Hepatocyte (in vitro differentiated cells): ENCODE results near the gene PCCA.

ENCODE experiments used
- EZH2 ChIP-seq: fragments of 200-600 bp; sonication (generic); IDR thresholded peaks from 2 replicates; pipeline ENCODE4 v1.6.1; 2016; ENCODE audit warnings: antibody characterized with exemption, mild to moderate bottlenecking, borderline replicate concordance
- TF ChIP-seq, protein P1 (sequence below): fragments of 200-600 bp; sonication (generic); IDR thresholded peaks from 2 replicates; pipeline ENCODE4 v1.5.1; 2016; ENCODE audit warnings: antibody characterized with exemption, mild to moderate bottlenecking; ENCODE audit not compliant: poor library complexity

DNA sequence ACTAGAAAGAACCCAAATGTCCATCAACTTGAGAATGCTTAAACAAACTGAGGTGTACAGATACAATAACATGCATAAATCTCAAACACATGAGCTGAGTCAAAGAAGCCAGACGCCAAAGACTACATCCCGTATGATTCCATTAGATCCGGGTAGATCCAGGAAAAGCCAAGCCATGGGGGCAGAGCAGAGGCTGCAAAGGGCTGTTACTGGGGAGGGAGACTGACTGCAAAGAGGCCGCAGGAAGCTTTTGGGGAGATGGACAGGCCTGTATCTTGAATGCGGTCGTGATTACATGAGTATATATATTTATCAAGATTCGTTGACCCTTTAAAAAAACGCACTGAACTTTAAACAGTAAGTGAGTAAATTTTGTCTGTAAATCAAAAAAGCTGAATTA is 471.0 kb downstream of the PCCA start:
- TF ChIP-seq, protein P1, sequence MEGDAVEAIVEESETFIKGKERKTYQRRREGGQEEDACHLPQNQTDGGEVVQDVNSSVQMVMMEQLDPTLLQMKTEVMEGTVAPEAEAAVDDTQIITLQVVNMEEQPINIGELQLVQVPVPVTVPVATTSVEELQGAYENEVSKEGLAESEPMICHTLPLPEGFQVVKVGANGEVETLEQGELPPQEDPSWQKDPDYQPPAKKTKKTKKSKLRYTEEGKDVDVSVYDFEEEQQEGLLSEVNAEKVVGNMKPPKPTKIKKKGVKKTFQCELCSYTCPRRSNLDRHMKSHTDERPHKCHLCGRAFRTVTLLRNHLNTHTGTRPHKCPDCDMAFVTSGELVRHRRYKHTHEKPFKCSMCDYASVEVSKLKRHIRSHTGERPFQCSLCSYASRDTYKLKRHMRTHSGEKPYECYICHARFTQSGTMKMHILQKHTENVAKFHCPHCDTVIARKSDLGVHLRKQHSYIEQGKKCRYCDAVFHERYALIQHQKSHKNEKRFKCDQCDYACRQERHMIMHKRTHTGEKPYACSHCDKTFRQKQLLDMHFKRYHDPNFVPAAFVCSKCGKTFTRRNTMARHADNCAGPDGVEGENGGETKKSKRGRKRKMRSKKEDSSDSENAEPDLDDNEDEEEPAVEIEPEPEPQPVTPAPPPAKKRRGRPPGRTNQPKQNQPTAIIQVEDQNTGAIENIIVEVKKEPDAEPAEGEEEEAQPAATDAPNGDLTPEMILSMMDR, result no peak
- TF ChIP-seq EZH2, result no peak
